Measurements from ENCODE around the gene DPP3.

Gene DPP3

GRCh38 chr11:66479394-66480116, 679 bp upstream of the DPP3 start:
- DNase-seq (ENCODE audit: low read depth), result peak; percentile 76

GRCh38 chr11:66484806-66485380, 4.7 kb downstream of the DPP3 start:
- no peak for DNase-seq (ENCODE audit: low read depth)

- DNase-seq (ENCODE audit: low read depth), result no peak
Observed at GRCh38 chr11:66488957-66489356, 8.7 kb downstream of the DPP3 start.

GRCh38 chr11:66489636-66490035, 9.4 kb downstream of the DPP3 start:
- DNase-seq (ENCODE audit: low read depth), result no peak

GRCh38 chr11:66491315-66491935, 11.2 kb downstream of the DPP3 start:
- DNase-seq (ENCODE audit: low read depth), result no peak

- DNase-seq (ENCODE audit: low read depth), result no peak
Observed at GRCh38 chr11:66492161-66492865, 12.1 kb downstream of the DPP3 start.

- DNase-seq (ENCODE audit: low read depth), result no peak
Observed at GRCh38 chr11:66493130-66493529, 12.9 kb downstream of the DPP3 start.

- no peak for DNase-seq (ENCODE audit: low read depth)
Observed at GRCh38 chr11:66494458-66494857, 14.2 kb downstream of the DPP3 start.

GRCh38 chr11:66494935-66495334, 14.7 kb downstream of the DPP3 start:
- DNase-seq (ENCODE audit: low read depth), result no peak

GRCh38 chr11:66495401-66495854, 15.2 kb downstream of the DPP3 start:
- DNase-seq (ENCODE audit: low read depth), result no peak

- no peak for DNase-seq (ENCODE audit: low read depth)
Observed at GRCh38 chr11:66497206-66497605, 17.0 kb downstream of the DPP3 start.

GRCh38 chr11:66498506-66498905, 18.3 kb downstream of the DPP3 start:
- no peak for DNase-seq (ENCODE audit: low read depth)

- no peak for DNase-seq (ENCODE audit: low read depth)
Observed at GRCh38 chr11:66505276-66505816, 25.1 kb downstream of the DPP3 start.

- no peak for DNase-seq (ENCODE audit: low read depth)
Observed at GRCh38 chr11:66509131-66509561, 28.9 kb downstream of the DPP3 start.

GRCh38 chr11:66510271-66510989, 30.2 kb downstream of the DPP3 start, which contains the start of gene BBS1:
Gene BBS1 (plus strand): TSS chr11:66510635. CDS start chr11:66510660, 25 bp downstream.
- DNase-seq (ENCODE audit: low read depth), result peak; percentile 62

GRCh38 chr11:66510990-66511339, 30.7 kb downstream of the DPP3 start:
- no peak for DNase-seq (ENCODE audit: low read depth)

- no peak for DNase-seq (ENCODE audit: low read depth)
Observed at GRCh38 chr11:66523611-66524010, 43.4 kb downstream of the DPP3 start.

- DNase-seq (ENCODE audit: low read depth), result no peak
Observed at GRCh38 chr11:66524304-66525040, 44.2 kb downstream of the DPP3 start.

GRCh38 chr11:66529069-66529468, 48.8 kb downstream of the DPP3 start:
- DNase-seq (ENCODE audit: low read depth), result no peak

- DNase-seq (ENCODE audit: low read depth), result no peak
Observed at GRCh38 chr11:66529655-66530054, 49.4 kb downstream of the DPP3 start.
